ENCODE data around the gene TLE6. TPM values are rescaled to one million over a fixed set of nuclear protein-coding genes. Genes with fewer than 3 reads are reported as not detected.
"Not testable (repeated sequence)": the region's sequence is repeated elsewhere in the genome, so short reads cannot be mapped to it uniquely, and the experiment has no call there.

The TLE6 gene
- polyA plus RNA-seq, 4 donors = 1.9 to 10.5 (median 7.5) TPM

- no peak for DNase-seq (ENCODE audit: low read depth in 4 of 4, low spot score in 3 of 4)
Observed at GRCh38 chr19:2997720-2998119, 20.4 kb downstream of the TLE6 start.

- no peak for DNase-seq (ENCODE audit: low read depth in 4 of 4, low spot score in 3 of 4)
Observed at GRCh38 chr19:2998642-2999041, 21.3 kb downstream of the TLE6 start.

GRCh38 chr19:3001235-3001800 lies 24.0 kb downstream of the TLE6 start:
- no peak for DNase-seq (ENCODE audit: low read depth in 4 of 4, low spot score in 3 of 4)

GRCh38 chr19:3003046-3003445 lies 25.7 kb downstream of the TLE6 start:
- DNase-seq (ENCODE audit: low read depth in 4 of 4, low spot score in 3 of 4) = no peak

- DNase-seq (ENCODE audit: low read depth in 4 of 4, low spot score in 3 of 4) = no peak
Observed at GRCh38 chr19:3004522-3004921, 27.2 kb downstream of the TLE6 start.

GRCh38 chr19:3005345-3005744 lies 28.0 kb downstream of the TLE6 start:
- no peak for DNase-seq (ENCODE audit: low read depth in 4 of 4, low spot score in 3 of 4)

GRCh38 chr19:3006075-3006767 lies 28.9 kb downstream of the TLE6 start:
- no peak for DNase-seq (ENCODE audit: low read depth in 4 of 4, low spot score in 3 of 4)

- DNase-seq (ENCODE audit: low read depth in 4 of 4, low spot score in 3 of 4) = no peak
Observed at GRCh38 chr19:3007975-3008374, 30.6 kb downstream of the TLE6 start.

GRCh38 chr19:3008994-3009393 lies 31.6 kb downstream of the TLE6 start:
- no peak for DNase-seq (ENCODE audit: low read depth in 4 of 4, low spot score in 3 of 4)

- DNase-seq (ENCODE audit: low read depth in 4 of 4, low spot score in 3 of 4) = no peak
Observed at GRCh38 chr19:3010871-3011270, 33.5 kb downstream of the TLE6 start.

GRCh38 chr19:3012059-3012458 lies 34.7 kb downstream of the TLE6 start:
- DNase-seq (ENCODE audit: low read depth in 4 of 4, low spot score in 3 of 4) = not testable (repeated sequence)

- DNase-seq (ENCODE audit: low read depth in 4 of 4, low spot score in 3 of 4) = no peak
Observed at GRCh38 chr19:3012621-3013262, 35.4 kb downstream of the TLE6 start.

GRCh38 chr19:3013263-3013725 lies 35.9 kb downstream of the TLE6 start:
- DNase-seq (ENCODE audit: low read depth in 4 of 4, low spot score in 3 of 4) = no peak

GRCh38 chr19:3014135-3014534 lies 36.8 kb downstream of the TLE6 start:
- no peak for DNase-seq (ENCODE audit: low read depth in 4 of 4, low spot score in 3 of 4)

GRCh38 chr19:3015126-3016057 lies 38.0 kb downstream of the TLE6 start:
- DNase-seq (ENCODE audit: low read depth in 4 of 4, low spot score in 3 of 4) = no peak

- DNase-seq (ENCODE audit: low read depth in 4 of 4, low spot score in 3 of 4) = no peak
Observed at GRCh38 chr19:3017923-3018322, 40.6 kb downstream of the TLE6 start.

GRCh38 chr19:3019211-3019854 lies 42.0 kb downstream of the TLE6 start:
- no peak for DNase-seq (ENCODE audit: low read depth in 4 of 4, low spot score in 3 of 4)

GRCh38 chr19:3020321-3020960 lies 43.1 kb downstream of the TLE6 start:
- no peak for DNase-seq (ENCODE audit: low read depth in 4 of 4, low spot score in 3 of 4)

- no peak for DNase-seq (ENCODE audit: low read depth in 4 of 4, low spot score in 3 of 4)
Observed at GRCh38 chr19:3024509-3024869, 47.1 kb downstream of the TLE6 start.

All from left renal pelvis (tissue), 4 donors.